PC-3 (cell line): Measurements from ENCODE around the gene CHRNG. TPM values are rescaled to one million over a fixed set of nuclear protein-coding genes. Genes with fewer than 3 reads are reported as not detected.

ENCODE experiments used
- ATAC-seq: fragments of 200-7000 bp; cut with Tn5 transposase; 2 replicates; pipeline ENCODE4 v1.9.1; 2020; ENCODE audit warnings: mild to moderate bottlenecking, moderate library complexity
- BruUV-seq: library from RNA; stranded (reverse); fragments of 400-500 nt; replicated peaks from 2 replicates; lab custom pipeline; 2021; lab: Mats Ljungman, UMichigan
- CTCF ChIA-PET: fragments of 300-600 bp; sonication (Branson Sonifier 250); formaldehyde crosslinking; loops from one replicate; lab custom pipeline; 2022; ENCODE audit warnings: antibody characterized with exemption; lab: Charles Lee
- POLR2A ChIA-PET: fragments of 300-600 bp; sonication (Branson Sonifier 250); formaldehyde crosslinking; loops from one replicate; lab custom pipeline; 2022; ENCODE audit warnings: antibody characterized with exemption; ENCODE audit not compliant: unreplicated experiment; lab: Charles Lee
- DNase-seq: peaks from one replicate; pipeline ENCODE4 v3.0.0-alpha.2; 2015
- H2AFZ ChIP-seq: fragments of 300-600 bp; sonication (generic); 2 replicates; pipeline ENCODE4 v1.6.0; 2016; ENCODE audit warnings: antibody characterized with exemption, low read length
- H3F3A ChIP-seq: fragments of 300-600 bp; sonication (generic); one replicate; pipeline ENCODE4 v1.6.0; 2017; ENCODE audit warnings: antibody characterized with exemption, low read length, control low read depth, mild to moderate bottlenecking; ENCODE audit not compliant: unreplicated experiment
- H3K27ac ChIP-seq: fragments of 300-600 bp; sonication (generic); 2 replicates; pipeline ENCODE4 v1.5.1; 2016; ENCODE audit warnings: mild to moderate bottlenecking, low read length
- H3K27me3 ChIP-seq: fragments of 300-600 bp; sonication (generic); 2 replicates; pipeline ENCODE4 v1.6.1; 2016; ENCODE audit warnings: low read length, mixed read lengths
- H3K36me3 ChIP-seq: fragments of 300-600 bp; sonication (generic); 2 replicates; pipeline ENCODE4 v1.6.1; 2016; ENCODE audit warnings: low read depth, mixed run types, low read length, mixed read lengths
- H3K4me1 ChIP-seq: fragments of 300-600 bp; sonication (generic); 2 replicates; pipeline ENCODE4 v1.5.1; 2016; ENCODE audit warnings: low read length; ENCODE audit not compliant: insufficient read depth
- H3K4me2 ChIP-seq: fragments of 300-600 bp; sonication (generic); 2 replicates; pipeline ENCODE4 v1.6.0; 2016; ENCODE audit warnings: low read length
- H3K4me3 ChIP-seq: fragments of 300-600 bp; sonication (generic); 2 replicates; pipeline ENCODE4 v1.5.1; 2016; ENCODE audit warnings: mild to moderate bottlenecking, low read length, mixed read lengths
- H3K79me2 ChIP-seq: fragments of 300-600 bp; sonication (generic); 2 replicates; pipeline ENCODE4 v1.6.1; 2017; ENCODE audit warnings: low read length, mixed read lengths
- H3K9ac ChIP-seq: fragments of 300-600 bp; sonication (generic); 2 replicates; pipeline ENCODE4 v1.6.0; 2016; ENCODE audit warnings: mild to moderate bottlenecking, low read length
- H3K9me2 ChIP-seq: fragments of 300-600 bp; sonication (generic); replicated peaks from 2 replicates; pipeline ENCODE4 v1.6.1; 2016; ENCODE audit warnings: mixed run types, low read length, mixed read lengths
- H3K9me3 ChIP-seq: fragments of 300-600 bp; sonication (generic); 2 replicates; pipeline ENCODE4 v1.6.1; 2016; ENCODE audit warnings: low read length, mixed read lengths
- H4K20me1 ChIP-seq: fragments of 300-600 bp; sonication (generic); 2 replicates; pipeline ENCODE4 v1.6.1; 2016; ENCODE audit warnings: low read length, mixed read lengths
- EZH2 ChIP-seq: fragments of 300-600 bp; sonication (generic); IDR thresholded peaks from one replicate; pipeline ENCODE4 v1.6.1; 2017; ENCODE audit warnings: antibody characterized with exemption, mild to moderate bottlenecking, low read length; ENCODE audit not compliant: unreplicated experiment
- EZH2phosphoT487 ChIP-seq: fragments of 300-600 bp; sonication (generic); IDR thresholded peaks from 2 replicates; pipeline ENCODE4 v1.6.1; 2018; ENCODE audit warnings: mild to moderate bottlenecking, antibody characterized with exemption, low read length, borderline replicate concordance
- intact Hi-C: fragments of 100-400 bp; cut with micrococcal nuclease; formaldehyde crosslinking; loops from 2 replicates; pipeline ENCODE4 v1.9.0; 2023
- total RNA-seq: library from RNA; depleted of rRNA; stranded (reverse); fragments of >200 nt; gene quantifications from 2 replicates; pipeline ENCODE4 v1.2.3, GENCODE V29; 2014
- TF ChIP-seq, protein P1 (sequence below): fragments of 300-600 bp; sonication (generic); conservative IDR thresholded peaks from 2 replicates; pipeline ENCODE4 v1.5.1; 2017; ENCODE audit warnings: antibody characterized with exemption, low read depth, mild to moderate bottlenecking, low read length

The CHRNG gene
- total RNA-seq, 1 experiment from 2014 or later: not detected

GRCh38 chr2:232587512-232587911 is 48.0 kb downstream of the CHRNG start:
- Histone ChIP-seq H3K9me2 (no peaks in the 10 kb centered on the region), H4K20me1 (no peaks in the 10 kb centered on the region), H2AFZ (no peak overlapping the region), H3K4me2 (no peak overlapping the region), H3F3A (peaks cover 7% of the 10 kb centered on the region), H3K36me3 (no peaks in the 10 kb centered on the region), H3K27me3 (no peaks in the 10 kb centered on the region), H3K27ac (no peak overlapping the region), H3K79me2 (no peaks in the 10 kb centered on the region), H3K4me1 (peaks cover 27% of the 10 kb centered on the region), H3K9ac (no peak overlapping the region), H3K9me3 (no peaks in the 10 kb centered on the region), H3K4me3 (no peak overlapping the region)
- ATAC-seq: no peak
- TF ChIP-seq EZH2phosphoT487 (no peak), EZH2 (no peak)
- TF ChIP-seq, protein P1, sequence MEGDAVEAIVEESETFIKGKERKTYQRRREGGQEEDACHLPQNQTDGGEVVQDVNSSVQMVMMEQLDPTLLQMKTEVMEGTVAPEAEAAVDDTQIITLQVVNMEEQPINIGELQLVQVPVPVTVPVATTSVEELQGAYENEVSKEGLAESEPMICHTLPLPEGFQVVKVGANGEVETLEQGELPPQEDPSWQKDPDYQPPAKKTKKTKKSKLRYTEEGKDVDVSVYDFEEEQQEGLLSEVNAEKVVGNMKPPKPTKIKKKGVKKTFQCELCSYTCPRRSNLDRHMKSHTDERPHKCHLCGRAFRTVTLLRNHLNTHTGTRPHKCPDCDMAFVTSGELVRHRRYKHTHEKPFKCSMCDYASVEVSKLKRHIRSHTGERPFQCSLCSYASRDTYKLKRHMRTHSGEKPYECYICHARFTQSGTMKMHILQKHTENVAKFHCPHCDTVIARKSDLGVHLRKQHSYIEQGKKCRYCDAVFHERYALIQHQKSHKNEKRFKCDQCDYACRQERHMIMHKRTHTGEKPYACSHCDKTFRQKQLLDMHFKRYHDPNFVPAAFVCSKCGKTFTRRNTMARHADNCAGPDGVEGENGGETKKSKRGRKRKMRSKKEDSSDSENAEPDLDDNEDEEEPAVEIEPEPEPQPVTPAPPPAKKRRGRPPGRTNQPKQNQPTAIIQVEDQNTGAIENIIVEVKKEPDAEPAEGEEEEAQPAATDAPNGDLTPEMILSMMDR: no peak
- intact Hi-C loops: no loop called here
- POLR2A ChIA-PET: no interaction called here
- CTCF ChIA-PET: no interaction called here
- BruUV-seq: no TSS peak
- no peak for DNase-seq

DNA sequence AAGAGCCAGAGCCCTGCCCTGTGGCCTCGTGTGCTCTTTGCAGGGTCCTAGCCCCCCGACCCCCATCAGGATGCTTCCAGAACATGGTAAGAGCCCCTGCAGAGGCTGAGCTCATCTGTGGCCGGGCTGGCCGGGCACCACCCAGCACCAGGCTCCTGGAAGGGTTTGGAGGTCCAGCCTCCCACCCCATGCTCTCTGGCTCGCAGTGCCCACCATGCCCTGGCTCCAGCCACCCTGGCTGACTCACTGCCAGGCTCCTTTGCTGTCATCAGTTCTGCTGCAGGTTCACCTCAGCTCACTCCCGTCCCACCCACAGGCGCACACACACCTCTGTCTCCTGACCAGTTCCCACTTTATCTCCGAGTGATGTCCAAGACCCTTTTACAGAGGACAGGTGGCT is 48.5 kb downstream of the CHRNG start:
- H4K20me1 ChIP-seq: no peaks in the 10 kb centered on the region
- peaks cover 10% of the 10 kb centered on the region for H3F3A ChIP-seq
- ChIA-PET POLR2A (no interaction called here), CTCF (no interaction called here)
- H3K79me2 ChIP-seq: no peaks in the 10 kb centered on the region
- H3K27me3 ChIP-seq: no peaks in the 10 kb centered on the region
- TF ChIP-seq EZH2 (no peak), EZH2phosphoT487 (no peak)
- TF ChIP-seq, protein P1: no peak
- H3K9me3 ChIP-seq: no peaks in the 10 kb centered on the region
- no peaks in the 10 kb centered on the region for H3K9me2 ChIP-seq
- peaks cover 31% of the 10 kb centered on the region for H3K4me1 ChIP-seq
- no peak overlapping the region for H2AFZ ChIP-seq
- DNase-seq (no peak), ATAC-seq (no peak)
- H3K27ac ChIP-seq: no peak overlapping the region
- H3K4me3 ChIP-seq: no peak overlapping the region
- H3K9ac ChIP-seq: no peak overlapping the region
- intact Hi-C loops: loop anchor here (2.0 kb wide), 2 partner anchors 19 to 37 kb away; partner anchors contain the start of genes EIF4E2 and TIGD1
- no TSS peak for BruUV-seq
- H3K36me3 ChIP-seq: no peaks in the 10 kb centered on the region
- H3K4me2 ChIP-seq: no peak overlapping the region

DNA sequence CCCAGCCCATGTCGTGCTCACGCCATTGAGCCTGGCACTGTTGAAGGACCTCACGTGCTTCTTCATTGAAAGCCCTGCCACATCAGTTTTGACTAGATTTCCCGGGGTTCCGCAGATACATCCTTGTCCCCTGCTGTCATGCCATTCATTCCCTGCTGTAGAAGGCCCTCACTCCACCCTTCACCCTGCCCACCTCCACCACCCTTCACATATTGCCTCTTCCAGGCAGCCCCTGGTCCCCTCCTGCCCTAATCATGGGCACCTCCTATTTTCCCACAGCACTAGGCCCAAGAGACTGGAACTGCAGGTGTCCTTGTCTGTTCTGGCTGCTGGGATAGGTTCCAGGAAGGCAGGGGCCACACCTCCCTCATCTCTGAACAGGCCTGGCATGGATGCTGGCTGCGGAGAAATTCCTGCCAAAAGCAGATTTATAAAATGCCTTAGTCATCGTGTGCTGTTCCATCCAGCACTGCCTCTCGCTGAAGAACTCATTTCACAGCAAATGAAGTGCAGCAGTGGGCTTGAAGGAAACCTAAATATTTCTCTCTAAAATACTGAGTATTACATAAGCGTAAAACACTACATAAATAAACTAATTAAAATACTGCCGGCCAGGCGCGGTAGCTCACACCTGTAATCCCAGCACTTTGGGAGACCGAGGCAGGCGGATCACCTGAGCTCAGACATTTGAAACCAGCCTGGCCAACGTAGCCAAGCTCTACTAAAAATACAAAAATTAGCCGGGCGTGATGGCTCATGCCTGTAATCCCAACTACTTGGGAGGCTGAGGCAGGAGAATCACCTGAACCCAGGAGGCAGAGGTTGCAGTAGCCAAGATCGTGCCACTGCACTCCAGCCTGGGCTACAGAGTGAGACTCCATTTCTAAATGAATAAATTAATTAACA is 49.4 kb downstream of the CHRNG start:
- Histone ChIP-seq H3K4me1 (peaks cover 40% of the 10 kb centered on the region), H3K9me3 (no peaks in the 10 kb centered on the region), H3K9me2 (no peaks in the 10 kb centered on the region), H2AFZ (peak overlapping the region; percentile 55), H3K9ac (peak overlapping the region; percentile 62), H3K4me3 (no peak overlapping the region; the same call in 1 of the 2 replicates), H4K20me1 (no peaks in the 10 kb centered on the region), H3K79me2 (no peaks in the 10 kb centered on the region), H3K36me3 (no peaks in the 10 kb centered on the region), H3K4me2 (peak overlapping the region; percentile 61), H3F3A (peaks cover 10% of the 10 kb centered on the region), H3K27ac (peak overlapping the region; percentile 85), H3K27me3 (no peaks in the 10 kb centered on the region)
- DNase-seq: peak; percentile 94
- intact Hi-C loops: loop anchor here (2.0 kb wide), 2 partner anchors 20 to 38 kb away; partner anchors contain the start of genes EIF4E2 and TIGD1
- ChIA-PET CTCF (interaction anchor here (0.5 kb wide), 1 partner anchor 793 kb away, joined by 3 read pairs; no protein-coding TSS in a partner anchor), POLR2A (no interaction called here)
- peak; percentile 75 for ATAC-seq
- TF ChIP-seq, protein P1: no peak
- no peak for TF ChIP-seq EZH2phosphoT487
- no peak for TF ChIP-seq EZH2
- no TSS peak for BruUV-seq
